ENCODE measurements around the gene RIMBP2.

Gene RIMBP2

DNA sequence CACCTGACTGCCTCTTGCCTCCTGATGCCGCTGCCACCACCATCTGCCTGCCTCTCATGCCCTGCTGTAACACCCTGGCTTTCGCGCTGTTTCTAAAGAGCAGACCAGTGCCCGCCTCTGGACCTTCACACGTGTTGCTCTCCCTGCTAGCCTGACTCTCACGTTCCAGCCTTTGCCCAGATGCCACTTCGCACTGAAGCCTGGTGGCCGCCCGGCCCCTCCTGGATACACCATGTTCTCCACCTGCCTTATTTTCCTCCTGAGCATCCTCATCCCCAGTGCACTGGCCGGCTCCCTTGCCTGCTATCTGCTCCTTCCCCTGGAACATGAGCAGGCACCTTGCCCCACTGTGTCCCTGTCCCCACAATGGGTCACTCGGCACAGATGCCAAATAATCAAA lies 231.9 kb downstream of the RIMBP2 start:
- no peak for DNase-seq (ENCODE audit: low read depth)
- TF ChIP-seq, protein P1, sequence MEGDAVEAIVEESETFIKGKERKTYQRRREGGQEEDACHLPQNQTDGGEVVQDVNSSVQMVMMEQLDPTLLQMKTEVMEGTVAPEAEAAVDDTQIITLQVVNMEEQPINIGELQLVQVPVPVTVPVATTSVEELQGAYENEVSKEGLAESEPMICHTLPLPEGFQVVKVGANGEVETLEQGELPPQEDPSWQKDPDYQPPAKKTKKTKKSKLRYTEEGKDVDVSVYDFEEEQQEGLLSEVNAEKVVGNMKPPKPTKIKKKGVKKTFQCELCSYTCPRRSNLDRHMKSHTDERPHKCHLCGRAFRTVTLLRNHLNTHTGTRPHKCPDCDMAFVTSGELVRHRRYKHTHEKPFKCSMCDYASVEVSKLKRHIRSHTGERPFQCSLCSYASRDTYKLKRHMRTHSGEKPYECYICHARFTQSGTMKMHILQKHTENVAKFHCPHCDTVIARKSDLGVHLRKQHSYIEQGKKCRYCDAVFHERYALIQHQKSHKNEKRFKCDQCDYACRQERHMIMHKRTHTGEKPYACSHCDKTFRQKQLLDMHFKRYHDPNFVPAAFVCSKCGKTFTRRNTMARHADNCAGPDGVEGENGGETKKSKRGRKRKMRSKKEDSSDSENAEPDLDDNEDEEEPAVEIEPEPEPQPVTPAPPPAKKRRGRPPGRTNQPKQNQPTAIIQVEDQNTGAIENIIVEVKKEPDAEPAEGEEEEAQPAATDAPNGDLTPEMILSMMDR (IDR thresholded peaks at IDR 0.05; ENCODE audit: control insufficient read depth, extremely low read depth, insufficient read depth), result no peak
- H3K4me3 ChIP-seq (ENCODE audit: low read depth, low read length), result no peak overlapping the region

DNA sequence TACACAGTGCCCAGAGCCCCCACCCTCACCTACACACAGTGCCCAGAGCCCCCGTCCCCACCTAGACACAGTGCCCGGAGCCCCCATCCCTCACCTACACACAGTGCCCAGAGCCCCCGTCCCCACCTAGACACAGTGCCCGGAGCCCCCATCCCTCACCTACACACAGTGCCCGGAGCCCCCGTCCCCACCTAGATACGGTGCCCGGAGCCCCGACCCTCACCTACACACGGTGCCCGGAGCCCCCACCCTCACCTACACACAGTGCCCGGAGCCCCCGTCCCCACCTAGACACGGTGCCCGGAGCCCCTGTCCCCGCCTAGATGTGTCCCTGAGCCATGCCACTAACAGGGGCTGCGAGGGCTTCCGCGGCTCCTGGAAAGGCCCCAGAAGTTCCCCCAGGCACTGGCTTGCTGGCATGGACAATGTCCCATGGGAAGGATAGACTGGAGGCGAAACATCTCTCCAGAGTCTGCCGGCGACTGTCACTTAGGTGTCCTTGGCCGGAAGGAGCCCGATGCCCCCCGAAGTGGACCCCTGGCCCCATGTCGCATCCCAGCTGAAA lies 232.4 kb downstream of the RIMBP2 start:
- no peak overlapping the region for H3K4me3 ChIP-seq (ENCODE audit: low read depth, low read length)
- TF ChIP-seq, protein P1 (IDR thresholded peaks at IDR 0.05; ENCODE audit: control insufficient read depth, extremely low read depth, insufficient read depth), result no peak
- DNase-seq (ENCODE audit: low read depth), result no peak

DNA sequence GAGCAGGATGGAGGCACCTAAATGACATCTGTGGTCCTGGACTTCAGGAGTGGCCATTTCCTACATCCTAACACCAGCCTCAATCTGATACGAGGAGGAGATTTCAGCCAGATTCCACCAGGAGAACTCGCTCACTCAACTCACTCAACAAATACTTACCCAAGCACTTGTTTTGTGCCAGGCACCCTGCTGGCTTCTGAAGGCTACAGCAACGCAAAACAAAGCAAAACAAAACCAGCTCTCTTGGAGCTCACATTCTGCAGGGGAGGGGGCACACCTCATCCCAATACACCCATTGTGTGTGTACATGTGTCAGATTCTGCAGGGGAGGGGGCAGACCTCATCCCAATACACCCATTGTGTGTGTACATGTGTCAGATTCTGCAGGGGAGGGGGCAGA lies 233.7 kb downstream of the RIMBP2 start:
- peak; percentile 2 for DNase-seq (ENCODE audit: low read depth)

DNA sequence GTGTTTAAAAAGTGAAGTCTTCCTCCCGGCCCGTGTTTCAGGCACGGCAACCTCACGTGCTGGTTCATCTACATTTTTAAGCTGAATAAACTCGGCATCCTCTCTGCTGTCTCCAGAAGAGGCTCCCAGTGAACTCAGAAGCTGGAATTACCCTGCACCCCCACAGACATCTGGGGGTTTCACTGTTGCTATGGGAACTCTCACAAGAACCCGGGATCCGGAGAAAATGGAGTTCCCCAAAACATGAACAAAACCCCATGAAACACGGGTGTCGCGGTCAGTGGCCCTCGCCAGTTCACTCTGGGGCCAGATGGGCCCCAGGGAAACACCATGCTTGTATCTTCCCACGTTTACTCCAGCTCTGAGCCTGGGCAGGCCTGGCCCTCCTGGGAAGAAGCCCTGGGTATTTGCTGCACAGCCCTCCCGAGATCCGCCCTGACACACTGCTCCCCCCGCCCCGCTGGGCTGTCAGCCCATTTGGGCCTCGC lies 234.7 kb downstream of the RIMBP2 start:
- no peak overlapping the region for H3K4me3 ChIP-seq (ENCODE audit: low read depth, low read length)
- TF ChIP-seq, protein P1 (IDR thresholded peaks at IDR 0.05; ENCODE audit: control insufficient read depth, extremely low read depth, insufficient read depth), result no peak
- no peak for DNase-seq (ENCODE audit: low read depth)

More for the DNA sequence above, 233.7 kb downstream of the RIMBP2 start:
- TF ChIP-seq, protein P1 (IDR thresholded peaks at IDR 0.05; ENCODE audit: control insufficient read depth, extremely low read depth, insufficient read depth), result peak; percentile 20; the same call in 1 of the 2 replicates
- H3K4me3 ChIP-seq (ENCODE audit: low read depth, low read length), result no peak overlapping the region

DNA sequence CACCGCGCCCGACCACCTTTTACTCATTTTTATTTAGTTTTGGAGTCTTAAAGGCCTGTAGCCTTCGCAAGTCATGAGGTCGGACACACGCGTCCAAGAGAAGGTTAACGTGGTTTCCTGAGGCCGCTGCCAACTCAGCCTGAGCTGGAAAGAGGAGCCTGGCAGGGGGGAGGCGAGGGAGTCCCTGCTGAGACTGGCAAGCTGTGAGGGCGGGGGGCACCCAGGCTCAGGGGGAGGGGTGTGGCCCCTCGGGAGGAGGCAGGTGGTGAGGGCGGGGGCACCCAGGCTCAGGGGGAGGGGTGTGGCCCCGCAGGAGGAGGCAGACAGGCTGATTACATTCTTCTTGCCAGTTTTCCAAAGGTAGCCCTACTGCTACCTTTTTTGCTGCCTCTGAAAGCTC lies 235.2 kb downstream of the RIMBP2 start:
- TF ChIP-seq, protein P1 (IDR thresholded peaks at IDR 0.05; ENCODE audit: control insufficient read depth, extremely low read depth, insufficient read depth), result no peak
- no peak for DNase-seq (ENCODE audit: low read depth)
- no peak overlapping the region for H3K4me3 ChIP-seq (ENCODE audit: low read depth, low read length)

DNA sequence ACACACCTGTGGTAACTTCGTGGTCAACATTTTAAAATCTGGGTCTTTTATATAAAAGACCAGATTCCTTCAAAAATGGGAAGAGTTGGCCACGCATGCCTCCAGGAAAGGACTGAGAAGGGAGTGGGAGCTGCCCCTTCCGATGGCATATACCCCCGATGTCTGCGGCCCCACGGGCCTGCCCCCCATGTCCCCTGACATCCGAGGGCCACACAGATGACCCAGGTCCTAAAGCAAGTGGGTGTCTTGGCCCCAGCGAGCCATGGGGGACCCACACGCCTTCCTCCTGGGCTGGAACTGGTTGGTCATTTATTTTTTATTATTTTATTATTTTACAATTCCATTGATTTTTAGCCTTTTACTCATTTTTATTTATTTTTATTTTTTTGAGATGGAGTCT lies 235.9 kb downstream of the RIMBP2 start:
- TF ChIP-seq, protein P1 (IDR thresholded peaks at IDR 0.05; ENCODE audit: control insufficient read depth, extremely low read depth, insufficient read depth), result no peak
- H3K4me3 ChIP-seq (ENCODE audit: low read depth, low read length), result no peak overlapping the region
- DNase-seq (ENCODE audit: low read depth), result no peak

Measured in LNCaP clone FGC (cell line).